Neural cell (in vitro differentiated cells): Measurements from ENCODE around the gene AKAP6. TPM values are rescaled to one million over a fixed set of nuclear protein-coding genes. Genes with fewer than 3 reads are reported as not detected.

Experiments
- H2AFZ ChIP-seq: fragments of 200-600, 300-800 bp; sonication (generic), shearing (Covaris generic); 2 replicates; pipeline ENCODE4 v1.6.0; 2014; ENCODE audit warnings: low read depth, mild to moderate bottlenecking, antibody characterized with exemption, low read length, moderate library complexity
- H3F3A ChIP-seq: fragments of 200-600 bp; shearing (Covaris generic); 2 replicates; pipeline ENCODE4 v1.6.1; 2016; ENCODE audit warnings: mild to moderate bottlenecking, moderate library complexity, mixed read lengths, antibody characterized with exemption, low read length; ENCODE audit not compliant: insufficient read depth, poor library complexity, severe bottlenecking
- H3K27ac ChIP-seq: fragments of 200-600, 300-800 bp; sonication (generic), shearing (Covaris generic); 2 replicates; pipeline ENCODE4 v1.5.1; 2014; ENCODE audit warnings: mild to moderate bottlenecking, low read length, moderate library complexity
- H3K27me3 ChIP-seq: fragments of 300-800, 200-600 bp; sonication (generic), shearing (Covaris generic); 2 replicates; pipeline ENCODE4 v1.6.0; 2014; ENCODE audit warnings: mild to moderate bottlenecking, low read depth, low read length, moderate library complexity; ENCODE audit not compliant: insufficient read depth
- H3K36me3 ChIP-seq: fragments of 300-800, 200-600 bp; sonication (generic), shearing (Covaris generic); 2 replicates; pipeline ENCODE4 v1.5.1; 2014; ENCODE audit warnings: mild to moderate bottlenecking, antibody characterized with exemption, low read length, moderate library complexity; ENCODE audit not compliant: insufficient read depth
- H3K4me2 ChIP-seq: fragments of 300-800, 200-600 bp; sonication (generic), shearing (Covaris generic); 2 replicates; pipeline ENCODE4 v1.6.0; 2014; ENCODE audit warnings: mild to moderate bottlenecking, low read length
- H3K4me3 ChIP-seq: fragments of 300-800, 200-600 bp; sonication (generic), shearing (Covaris generic); 2 replicates; pipeline ENCODE4 v1.5.1; 2014; ENCODE audit warnings: mild to moderate bottlenecking, low read length, moderate library complexity
- H3K79me2 ChIP-seq: fragments of 200-600 bp; shearing (Covaris generic); replicated peaks from 2 replicates; pipeline ENCODE4 v1.6.0; 2014; ENCODE audit warnings: mild to moderate bottlenecking, low read length, moderate library complexity; ENCODE audit not compliant: insufficient read depth
- H3K9ac ChIP-seq: fragments of 300-800, 200-600 bp; sonication (generic), shearing (Covaris generic); 2 replicates; pipeline ENCODE4 v1.6.1; 2016; ENCODE audit warnings: mild to moderate bottlenecking, low read length, mixed read lengths
- H3K9me2 ChIP-seq: fragments of 200-600 bp; shearing (Covaris generic); 2 replicates; pipeline ENCODE4 v1.6.1; 2016; ENCODE audit warnings: mild to moderate bottlenecking, low read length, mixed read lengths; ENCODE audit not compliant: insufficient read depth
- H3K9me3 ChIP-seq: fragments of 200-600, 300-800 bp; sonication (generic), shearing (Covaris generic); 2 replicates; pipeline ENCODE4 v1.6.1; 2016; ENCODE audit warnings: mild to moderate bottlenecking, mixed run types, low read length, moderate library complexity, mixed read lengths
- H4K20me1 ChIP-seq: fragments of 200-600 bp; shearing (Covaris generic); 2 replicates; pipeline ENCODE4 v1.6.1; 2016; ENCODE audit warnings: mild to moderate bottlenecking, mixed run types; ENCODE audit not compliant: insufficient read depth
- CTCF ChIP-seq: fragments of 450-650 bp; IDR thresholded peaks from 2 replicates; pipeline ENCODE4 v1.5.1; 2014; ENCODE audit warnings: antibody characterized with exemption, mild to moderate bottlenecking, moderate library complexity; ENCODE audit not compliant: poor library complexity, severe bottlenecking
- EP300 ChIP-seq: fragments of 450-650 bp; conservative IDR thresholded peaks from 2 replicates; pipeline ENCODE4 v1.6.1; 2014; ENCODE audit warnings: antibody characterized with exemption, mild to moderate bottlenecking, moderate library complexity; ENCODE audit not compliant: poor library complexity, severe bottlenecking
- EZH2 ChIP-seq: fragments of 200-600, 300-800 bp; shearing (Covaris generic), sonication (generic); IDR thresholded peaks from 2 replicates; pipeline ENCODE4 v1.6.1; 2014; ENCODE audit warnings: antibody characterized with exemption, low read length, borderline replicate concordance, mild to moderate bottlenecking; ENCODE audit not compliant: insufficient read depth, poor library complexity, severe bottlenecking
- MXI1 ChIP-seq: fragments of 450-650 bp; conservative IDR thresholded peaks from 2 replicates; pipeline ENCODE4 v1.6.1; 2014; ENCODE audit warnings: antibody characterized with exemption, mild to moderate bottlenecking; ENCODE audit not compliant: poor library complexity, severe bottlenecking
- POLR2AphosphoS5 ChIP-seq: IDR thresholded peaks from 2 replicates; pipeline ENCODE4 v1.6.1; 2012
- RAD21 ChIP-seq: fragments of 450-650 bp; conservative IDR thresholded peaks from 2 replicates; pipeline ENCODE4 v1.6.1; 2014; ENCODE audit warnings: antibody characterized with exemption, mild to moderate bottlenecking, moderate library complexity
- REST ChIP-seq: IDR thresholded peaks from 2 replicates; pipeline ENCODE4 v1.6.1; 2012; ENCODE audit warnings: borderline replicate concordance
- SMC3 ChIP-seq: fragments of 450-650 bp; conservative IDR thresholded peaks from 2 replicates; pipeline ENCODE4 v1.6.1; 2014; ENCODE audit warnings: antibody characterized with exemption, mild to moderate bottlenecking, moderate library complexity; ENCODE audit not compliant: poor library complexity
- TAF1 ChIP-seq: IDR thresholded peaks from 2 replicates; pipeline ENCODE4 v1.6.1; 2012; ENCODE audit warnings: low read depth
- polyA plus RNA-seq: library from polyadenylated mRNA; depleted of rRNA; stranded (reverse); fragments of >200 nt; gene quantifications from 2 replicates; pipeline ENCODE4 v1.2.3, GENCODE V29; 2014

AKAP6 gene
- polyA plus RNA-seq, 1 donor from 2014 or later: 15.8 TPM

- Histone ChIP-seq H3K4me3 (no peak overlapping the region), H3K9ac (no peak overlapping the region), H3K79me2 (no peaks in the 10 kb centered on the region), H3K27ac (no peak overlapping the region), H3K9me2 (no peaks in the 10 kb centered on the region), H4K20me1 (peaks cover 2% of the 10 kb centered on the region), H3K9me3 (no peaks in the 10 kb centered on the region), H3K36me3 (peaks cover 4% of the 10 kb centered on the region), H3F3A (no peaks in the 10 kb centered on the region), H3K4me2 (no peak overlapping the region), H2AFZ (no peak overlapping the region), H3K27me3 (no peaks in the 10 kb centered on the region)
- TF ChIP-seq RAD21 (no peak), EP300 (no peak), REST (no peak), POLR2AphosphoS5 (no peak), MXI1 (no peak), CTCF (no peak), SMC3 (no peak), EZH2 (no peak), TAF1 (no peak)
These were observed 38.4 kb downstream of the AKAP6 start for GRCh38 chr14:32367516-32367915.

- Histone ChIP-seq H3F3A (no peaks in the 10 kb centered on the region), H3K9ac (no peak overlapping the region), H3K4me3 (no peak overlapping the region), H3K9me3 (no peaks in the 10 kb centered on the region), H4K20me1 (peaks cover 2% of the 10 kb centered on the region), H3K4me2 (no peak overlapping the region), H3K27ac (no peak overlapping the region), H2AFZ (no peak overlapping the region), H3K36me3 (peaks cover 4% of the 10 kb centered on the region), H3K9me2 (no peaks in the 10 kb centered on the region), H3K79me2 (no peaks in the 10 kb centered on the region), H3K27me3 (no peaks in the 10 kb centered on the region)
- no peak for TF ChIP-seq REST
- no peak for TF ChIP-seq SMC3
- TF ChIP-seq EZH2: no peak
- no peak for TF ChIP-seq POLR2AphosphoS5
- TF ChIP-seq RAD21: no peak
- no peak for TF ChIP-seq MXI1
- TF ChIP-seq CTCF: no peak
- TF ChIP-seq EP300: no peak
These were observed 39.0 kb downstream of the AKAP6 start for GRCh38 chr14:32368107-32368506.
